Ovary (tissue), 9 donors: ENCODE results near the gene NEFH. TPM values are rescaled to one million over a fixed set of nuclear protein-coding genes. Genes with fewer than 3 reads are reported as not detected.

Experiments used
- DNase-seq, 5 donors: peaks; one replicate each; pipeline ENCODE4 v3.0.0-alpha.2; 2019 to 2020
- H3K27ac ChIP-seq, 2 donors: fragments of 200-600 bp; one replicate each; pipeline versions ENCODE4 v1.5.1 to v1.8.0; 2019 to 2022
- H3K27me3 ChIP-seq: fragments of 200-600 bp; one replicate; pipeline ENCODE4 v1.8.0; 2022
- H3K36me3 ChIP-seq: fragments of 200-600 bp; sonication (generic); one replicate; pipeline ENCODE4 v1.5.1; 2019
- H3K4me1 ChIP-seq: one replicate; pipeline ENCODE4 v1.8.1; 2013; ENCODE audit warnings: mild to moderate bottlenecking, moderate library complexity; ENCODE audit not compliant: insufficient read depth
- H3K4me3 ChIP-seq: fragments of 200-600 bp; sonication (generic); one replicate; pipeline ENCODE4 v1.5.1; 2017
- H3K9me3 ChIP-seq, 2 donors: fragments of 200-600 bp in 1 of 2; sonication (generic) in 1 of 2; one replicate each; pipeline versions ENCODE4 v1.5.1 to v1.8.1; 2013 to 2019; ENCODE audit warnings: mild to moderate bottlenecking in 1 of 2, moderate library complexity in 1 of 2
- CTCF ChIP-seq, 3 donors: fragments of 450-650 bp in 2 of 3; fragments of 200-600 bp in 1 of 3; IDR thresholded peaks; one replicate each; pipeline versions ENCODE4 v1.5.1 to v1.8.0; 2016 to 2022; ENCODE audit warnings: antibody characterized with exemption in 3 of 3, mild to moderate bottlenecking in 1 of 3
- EP300 ChIP-seq: sonication (generic); formaldehyde crosslinking; IDR thresholded peaks from one replicate; pipeline ENCODE4 v1.6.1; 2017; ENCODE audit warnings: antibody characterized with exemption
- POLR2A ChIP-seq: fragments of 450-650 bp; IDR thresholded peaks from one replicate; pipeline ENCODE4 v1.6.1; 2017; ENCODE audit warnings: antibody characterized with exemption, mild to moderate bottlenecking, moderate library complexity
- WGBS, 3 donors: extraction: QIAGEN DNeasy Blood & Tissue Kit in 1 of 3; methylation state at CpG; one replicate each; pipeline versions ENCODE4 v1.1.5 to v1.1.7; 2013 to 2017; 5-methylcytosine and 5-hydroxymethylcytosine counted together
- intact Hi-C, 4 donors: fragments of 100-400 bp; cut with DNase I; formaldehyde crosslinking; loops; one replicate each; pipeline versions ENCODE4 v1.11.0 to v1.15.1; 2022 to 2023
- polyA plus RNA-seq, 2 donors: library from polyadenylated mRNA; stranded (reverse); fragments of 200-250 nt in 1 of 2; fragments of 350-450 nt in 1 of 2; fragmentation: Illumina TruSeq in 1 of 2; extraction: RNeasy Lipid Tissue Mini Kit (QIAGEN cat#74804) in 1 of 2; gene quantifications; one replicate each; pipeline ENCODE4 v1.2.3, GENCODE V29; 2013 to 2014
- total RNA-seq, 7 donors: library from RNA; depleted of rRNA in 2 of 7; stranded (reverse); fragments of >200 nt in 2 of 7; fragmentation: NEBNext Ultra II Directional in 3 of 7; extraction: Animal tissue kit (Norgen Biotek cat#: 25700) in 3 of 7; gene quantifications; one replicate each; pipeline versions ENCODE4 v1.1.0 to v1.2.4, GENCODE V29; 2016 to 2023
- donor health status: DM: no; HTN: no; CAD: no; lungs with moderate emphysema.
- donor health status: DM: no; HTN: no; CAD: no.
- donor health status: Bipolar disorder and iron deficiency.
- donor health status: DM: yes; HTN: yes; CAD: no.
- donor health status: DM: no; HTN: no; CAD: no.
- donor health status: DM: yes; HTN: yes; CAD: no.

The NEFH gene
- total and polyA plus RNA-seq, 9 donors = 2.6 to 30.6 (median 12.4) TPM

DNA sequence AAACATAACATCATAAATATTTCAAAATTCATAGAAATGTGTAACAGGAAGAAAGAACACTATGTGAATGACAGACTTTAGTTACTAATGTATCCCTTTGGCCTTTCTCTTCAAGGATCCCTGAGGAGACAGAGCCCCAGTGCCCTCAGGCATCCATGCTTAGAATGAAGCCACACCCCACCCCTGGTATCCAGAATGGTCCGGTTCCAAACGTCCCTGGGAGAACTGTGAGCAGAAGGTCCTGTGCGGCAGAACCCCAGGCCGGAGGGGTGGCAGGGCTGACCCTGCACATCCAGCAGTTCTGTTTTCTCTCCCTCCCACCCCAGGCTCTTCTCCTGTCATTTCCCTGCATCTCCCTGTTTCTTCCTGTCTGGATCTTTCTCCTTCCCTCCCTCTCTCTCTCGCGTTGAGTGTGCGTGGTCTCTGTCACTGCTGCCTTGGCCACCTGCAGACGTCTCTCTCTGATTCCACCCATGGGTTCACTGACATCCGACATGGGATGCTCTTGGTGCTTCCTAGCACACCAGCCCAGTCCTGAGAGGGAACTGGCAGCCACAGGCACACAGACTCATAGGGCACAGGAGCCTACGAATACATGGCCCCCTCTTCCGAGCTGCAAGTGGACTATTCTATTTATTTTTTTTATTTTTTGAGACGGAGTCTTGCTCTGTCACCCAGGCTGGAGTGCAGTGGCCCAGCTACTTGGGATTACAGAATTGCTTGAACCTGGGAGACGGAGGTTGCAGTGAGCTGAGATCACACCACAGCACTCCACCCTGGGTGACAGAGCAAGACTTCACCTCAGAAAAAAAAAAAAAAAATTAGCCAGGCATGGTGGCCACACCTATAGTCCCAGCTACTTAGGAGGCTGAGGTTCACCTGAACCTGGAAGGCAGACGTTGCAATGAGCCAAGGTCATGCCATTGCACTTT lies 35.9 kb upstream of the NEFH start:
- H3K36me3 ChIP-seq = no peaks in the 10 kb centered on the region
- H3K9me3 ChIP-seq = no peaks in the 10 kb centered on the region
- H3K27me3 ChIP-seq = no peaks in the 10 kb centered on the region
- intact Hi-C loops = no loop called here
- 35 to 54% (median 49%) methylated on average over 14 of the region's 14 CpGs for WGBS, 3 donors
- H3K4me3 ChIP-seq = no peak overlapping the region
- no peaks in the 10 kb centered on the region for H3K4me1 ChIP-seq
- no peak for DNase-seq
- TF ChIP-seq CTCF (IDR thresholded peaks at IDR 0.05) (no peak), EP300 (no peak), POLR2A (no peak)
- H3K27ac ChIP-seq = no peak overlapping the region

GRCh38 chr22:29445508-29445907 lies 34.5 kb upstream of the NEFH start:
- DNase-seq = no peak
- Histone ChIP-seq H3K27ac (no peak overlapping the region), H3K9me3 (no peaks in the 10 kb centered on the region), H3K36me3 (no peaks in the 10 kb centered on the region), H3K4me1 (no peaks in the 10 kb centered on the region), H3K4me3 (no peak overlapping the region), H3K27me3 (no peaks in the 10 kb centered on the region)
- WGBS, 3 donors = 73 to 84% (median 78%) methylated on average over 4 of the region's 4 CpGs
- intact Hi-C loops = no loop called here
- TF ChIP-seq POLR2A (no peak), CTCF (IDR thresholded peaks at IDR 0.05) (no peak), EP300 (no peak)

- WGBS, 3 donors = 86 to 87% (median 86%) methylated on average over 5 of the region's 5 CpGs
- no peaks in the 10 kb centered on the region for H3K4me1 ChIP-seq
- no peak for TF ChIP-seq EP300
- TF ChIP-seq CTCF (IDR thresholded peaks at IDR 0.05) = no peak
- TF ChIP-seq POLR2A = no peak
Observed at GRCh38 chr22:29447906-29448305, 32.1 kb upstream of the NEFH start.

DNA sequence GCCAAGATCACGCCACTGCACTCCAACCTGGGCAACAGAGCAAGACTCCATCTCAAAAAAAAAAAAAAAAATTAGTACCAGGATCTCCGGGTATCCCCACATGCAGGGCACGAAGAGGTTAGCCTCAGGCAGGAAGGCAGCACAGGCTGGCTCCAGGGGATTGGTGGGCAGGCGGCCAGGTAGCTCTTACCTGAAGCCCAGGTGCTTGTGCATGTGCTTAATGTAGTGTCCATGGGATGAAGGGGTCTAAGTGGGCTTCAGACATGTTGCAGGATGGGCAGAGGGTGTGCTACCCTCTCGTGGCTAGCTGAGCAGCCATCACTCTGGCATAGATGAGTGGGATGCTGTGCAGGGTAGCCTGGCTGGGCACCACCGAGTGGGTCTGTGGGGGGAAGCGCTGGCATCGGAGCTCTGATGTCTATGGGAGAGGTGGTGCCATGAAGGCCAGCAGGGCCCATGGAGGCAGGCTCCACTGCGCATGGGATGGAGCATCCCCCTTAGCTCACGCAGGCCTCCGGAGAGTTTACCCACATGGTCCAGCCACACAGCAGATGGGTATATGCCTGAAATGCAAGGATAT lies 30.6 kb upstream of the NEFH start:
- no peak overlapping the region for H3K27ac ChIP-seq
- WGBS, 3 donors = 92 to 94% (median 92%) methylated on average over 11 of the region's 11 CpGs
- no peaks in the 10 kb centered on the region for H3K36me3 ChIP-seq
- no peaks in the 10 kb centered on the region for H3K27me3 ChIP-seq
- no peak overlapping the region for H3K4me3 ChIP-seq
- DNase-seq = no peak
- intact Hi-C loops = no loop called here
- TF ChIP-seq POLR2A (no peak), EP300 (no peak), CTCF (IDR thresholded peaks at IDR 0.05) (no peak)
- no peaks in the 10 kb centered on the region for H3K9me3 ChIP-seq
- peaks cover 2% of the 10 kb centered on the region for H3K4me1 ChIP-seq

More at GRCh38 chr22:29447906-29448305, 32.1 kb upstream of the NEFH start:
- Histone ChIP-seq H3K27ac (no peak overlapping the region), H3K27me3 (no peaks in the 10 kb centered on the region), H3K4me3 (no peak overlapping the region), H3K9me3 (no peaks in the 10 kb centered on the region), H3K36me3 (no peaks in the 10 kb centered on the region)
- no peak for DNase-seq
- intact Hi-C loops = no loop called here
